EH (cell line): ENCODE results near the gene KRCC1.
"Not testable (repeated sequence)": the region's sequence is repeated elsewhere in the genome, so short reads cannot be mapped to it uniquely, and the experiment has no call there.

Source experiments
- DNase-seq: peaks from one replicate; pipeline ENCODE4 v3.0.0-alpha.2; 2015; ENCODE audit warnings: low read depth

Gene KRCC1

GRCh38 chr2:88074854-88075292 is 19.3 kb upstream of the KRCC1 start:
- DNase-seq = peak; percentile 86

- no peak for DNase-seq
Measured at GRCh38 chr2:88074150-88074549, 18.6 kb upstream of the KRCC1 start.

GRCh38 chr2:88071365-88071764 is 15.8 kb upstream of the KRCC1 start:
- no peak for DNase-seq

- DNase-seq = no peak
Measured at GRCh38 chr2:88070055-88070454, 14.5 kb upstream of the KRCC1 start.

GRCh38 chr2:88069117-88069516 is 13.5 kb upstream of the KRCC1 start:
- DNase-seq = no peak

GRCh38 chr2:88068044-88068443 is 12.5 kb upstream of the KRCC1 start:
- DNase-seq = no peak

GRCh38 chr2:88067598-88067997 is 12.0 kb upstream of the KRCC1 start, which contains the start of gene SMYD1:
Gene SMYD1, plus strand, starts transcription at chr2:88067825. Its CDS starts 40 bp downstream, at chr2:88067865.
- DNase-seq = no peak

- no peak for DNase-seq
Measured at GRCh38 chr2:88067189-88067588, 11.6 kb upstream of the KRCC1 start.

GRCh38 chr2:88066543-88066942 is 11.0 kb upstream of the KRCC1 start:
- DNase-seq = peak; percentile 11

GRCh38 chr2:88061295-88061694 is 5.7 kb upstream of the KRCC1 start:
- DNase-seq = no peak

- no peak for DNase-seq
Measured at GRCh38 chr2:88060907-88061275, 5.3 kb upstream of the KRCC1 start.

- peak; percentile 48 for DNase-seq
Measured at GRCh38 chr2:88059979-88060906, 4.7 kb upstream of the KRCC1 start.

GRCh38 chr2:88058191-88058590 is 2.6 kb upstream of the KRCC1 start:
- no peak for DNase-seq

- DNase-seq = no peak
Measured at GRCh38 chr2:88057437-88057844, 1.9 kb upstream of the KRCC1 start.

GRCh38 chr2:88054782-88055370 is 707 bp downstream of the KRCC1 start:
- DNase-seq = peak; percentile 55

- peak; percentile 22 for DNase-seq
Measured at GRCh38 chr2:88053934-88054781, 1.4 kb downstream of the KRCC1 start.

GRCh38 chr2:88053296-88053695 is 2.3 kb downstream of the KRCC1 start:
- peak; percentile 76 for DNase-seq

GRCh38 chr2:88051792-88052191 is 3.8 kb downstream of the KRCC1 start:
- no peak for DNase-seq

GRCh38 chr2:88049622-88050021 is 6.0 kb downstream of the KRCC1 start:
- DNase-seq = no peak

GRCh38 chr2:88048541-88048940 is 7.0 kb downstream of the KRCC1 start:
- DNase-seq = no peak

- DNase-seq = not testable (repeated sequence)
Measured at GRCh38 chr2:88045561-88045960, 10.0 kb downstream of the KRCC1 start.

GRCh38 chr2:88042476-88042875 is 13.1 kb downstream of the KRCC1 start:
- DNase-seq = no peak
